Esophagus squamous epithelium (tissue), 5 donors: ENCODE data around the gene GATA6. TPM values are rescaled to one million over a fixed set of nuclear protein-coding genes. Genes with fewer than 3 reads are reported as not detected.

Experiments
- DNase-seq: peaks from one replicate; lab custom pipeline; 2025; lab: John Stamatoyannopoulos, UW
- H3K27ac ChIP-seq, 4 donors: fragments of 200-600 bp; sonication (generic); one replicate each; pipeline ENCODE4 v1.5.1; 2016 to 2019; ENCODE audit warnings: mild to moderate bottlenecking in 1 of 4
- H3K27me3 ChIP-seq, 4 donors: fragments of 200-600 bp; sonication (generic); 1 replicate in 3 of 4; 2 replicates in 1 of 4; pipeline versions ENCODE4 v1.5.1 to v1.6.0; 2017 to 2021; ENCODE audit warnings: antibody characterized with exemption in 1 of 4
- H3K36me3 ChIP-seq, 3 donors: fragments of 200-600 bp; sonication (generic); one replicate each; pipeline ENCODE4 v1.5.1; 2016 to 2019
- H3K4me1 ChIP-seq, 3 donors: fragments of 200-600 bp; sonication (generic); one replicate each; pipeline ENCODE4 v1.5.1; 2017 to 2019
- H3K4me3 ChIP-seq, 4 donors: fragments of 200-600 bp; sonication (generic); 1 replicate in 3 of 4; 2 replicates in 1 of 4; pipeline ENCODE4 v1.5.1; 2016 to 2019; ENCODE audit warnings: mild to moderate bottlenecking in 2 of 4, moderate library complexity in 1 of 4
- H3K9me3 ChIP-seq, 3 donors: fragments of 200-600 bp; sonication (generic); one replicate each; pipeline ENCODE4 v1.5.1; 2016 to 2019
- CTCF ChIP-seq, 6 experiments: fragments of 450-650 bp in 4 of 6; fragments of 200-600 bp in 2 of 6; sonication (generic) in 2 of 6; IDR thresholded peaks; one replicate each; pipeline ENCODE4 v1.5.1; 2016 to 2019; ENCODE audit warnings: antibody characterized with exemption in 6 of 6, mild to moderate bottlenecking in 4 of 6, moderate library complexity in 4 of 6
- POLR2A ChIP-seq, 4 donors: fragments of 450-650 bp; IDR thresholded peaks; one replicate each; pipeline ENCODE4 v1.6.1; 2017; ENCODE audit warnings: antibody characterized with exemption in 4 of 4, mild to moderate bottlenecking in 4 of 4, moderate library complexity in 3 of 4
- WGBS, 2 donors: methylation state at CpG; one replicate each; pipeline ENCODE4 v1.1.5; 2018; 5-methylcytosine and 5-hydroxymethylcytosine counted together
- intact Hi-C: fragments of 100-400 bp; cut with DNase I; formaldehyde crosslinking; loops from one replicate; pipeline ENCODE4 v1.15.0; 2022
- total RNA-seq, 4 donors: library from RNA; depleted of rRNA; stranded (reverse); fragments of >200 nt; gene quantifications; one replicate each; pipeline ENCODE4 v1.1.0, GENCODE V29; 2016
- donor health status: DM: yes; HTN: yes; CAD: no.

Gene GATA6
- total RNA-seq, 4 donors from 2014 or later, result 0.08 to 2.2 (median 1.2) TPM

DNA sequence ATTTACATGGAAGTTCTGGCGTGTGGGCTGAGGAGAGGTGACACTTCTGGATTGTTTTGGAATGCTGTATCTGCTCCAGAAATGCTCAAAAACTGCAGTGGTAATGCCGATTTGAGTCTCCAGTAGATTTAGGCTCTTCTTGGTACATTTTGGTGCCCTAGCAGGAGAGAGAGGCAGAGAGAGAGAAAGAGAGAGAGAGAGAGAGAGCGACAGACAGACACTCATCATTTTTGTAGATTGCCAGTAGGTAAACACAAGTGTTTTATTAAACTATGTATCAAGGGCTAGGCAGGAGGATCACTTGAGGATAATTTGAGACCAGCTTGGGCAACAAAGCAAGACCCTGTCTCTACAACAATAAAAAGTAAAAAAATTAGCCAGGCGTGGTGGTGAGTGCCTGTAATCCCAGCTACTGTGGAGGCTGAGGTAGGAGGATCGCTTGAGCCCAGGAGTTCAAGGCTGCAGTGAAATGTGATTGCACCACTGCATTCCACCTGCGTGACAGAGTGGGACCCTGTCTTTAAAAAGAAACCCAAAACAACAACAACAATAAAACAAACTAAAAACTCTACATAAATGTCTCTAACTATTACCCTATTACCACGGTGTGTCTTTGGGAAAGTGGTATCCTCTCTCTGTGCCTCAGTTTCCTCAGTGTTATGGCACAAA is 60.2 kb downstream of the GATA6 start:
- no peaks in the 10 kb centered on the region for H3K36me3 ChIP-seq
- no peak for TF ChIP-seq POLR2A (IDR thresholded peaks at IDR 0.05)
- no peak for TF ChIP-seq CTCF (IDR thresholded peaks at IDR 0.05)
- no peak overlapping the region for H3K27ac ChIP-seq
- WGBS, 2 donors, result 83 to 88% methylated on average over 7 of the region's 7 CpGs
- intact Hi-C loops, result no loop called here
- H3K9me3 ChIP-seq, result no peaks in the 10 kb centered on the region
- H3K27me3 ChIP-seq, result peaks cover 0 to 19% (median 0%) of the 10 kb centered on the region in 4 donors
- no peak for DNase-seq
- H3K4me3 ChIP-seq, result no peak overlapping the region
- H3K4me1 ChIP-seq, result no peaks in the 10 kb centered on the region

DNA sequence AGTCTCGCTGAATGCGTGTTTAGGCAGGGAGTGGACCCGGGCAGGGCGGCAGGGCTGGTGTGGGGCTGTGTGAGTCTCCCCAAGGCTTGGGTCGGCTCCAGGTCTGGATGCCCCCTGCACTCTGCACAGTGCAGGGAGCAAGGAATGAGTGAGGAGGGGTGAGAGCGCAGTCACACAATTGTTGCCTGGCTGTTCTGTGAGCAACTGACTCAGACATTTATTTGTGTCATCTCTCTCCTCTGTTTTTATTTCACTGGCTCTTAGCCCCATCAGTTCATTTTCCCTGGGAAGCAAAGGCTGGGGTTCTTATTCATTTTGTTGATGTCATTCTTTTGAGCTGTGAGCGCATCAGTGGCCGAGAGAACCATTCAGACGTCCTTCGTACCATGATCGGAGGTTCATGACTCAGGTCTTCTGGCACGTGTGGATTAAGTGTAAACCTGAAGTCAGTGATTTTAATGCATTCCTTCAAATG is 61.1 kb downstream of the GATA6 start:
- TF ChIP-seq POLR2A (IDR thresholded peaks at IDR 0.05), result no peak
- TF ChIP-seq CTCF (IDR thresholded peaks at IDR 0.05), result no peak
- no peak overlapping the region for H3K27ac ChIP-seq
- no peaks in the 10 kb centered on the region for H3K9me3 ChIP-seq
- intact Hi-C loops, result no loop called here
- no peak overlapping the region for H3K4me3 ChIP-seq
- no peaks in the 10 kb centered on the region for H3K36me3 ChIP-seq
- DNase-seq, result no peak
- H3K4me1 ChIP-seq, result no peaks in the 10 kb centered on the region
- WGBS, 2 donors, result 66 to 86% methylated on average over 12 of the region's 12 CpGs
- H3K27me3 ChIP-seq, result peaks cover 0 to 19% (median 0%) of the 10 kb centered on the region in 4 donors

DNA sequence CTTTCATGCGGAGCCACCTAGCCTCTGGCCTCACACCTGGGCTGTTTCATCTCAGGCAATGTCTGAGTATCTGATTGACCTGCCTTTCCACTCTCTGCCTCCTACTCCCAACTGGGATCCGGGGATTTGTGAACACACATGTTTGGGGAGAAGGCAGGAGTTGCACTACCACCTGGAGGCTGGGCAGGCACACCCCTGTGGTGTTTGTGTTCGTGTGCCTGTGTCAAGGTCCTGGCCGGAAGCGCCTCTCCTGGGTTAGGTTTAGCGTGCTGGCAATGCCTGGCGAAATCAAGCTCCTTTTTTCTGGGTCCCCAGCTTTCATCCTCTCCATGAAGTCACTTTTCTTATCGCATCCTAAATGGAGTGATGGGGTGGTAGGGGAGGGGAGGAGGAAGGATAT is 63.9 kb downstream of the GATA6 start:
- intact Hi-C loops, result no loop called here
- no peaks in the 10 kb centered on the region for H3K9me3 ChIP-seq
- TF ChIP-seq CTCF (IDR thresholded peaks at IDR 0.05) (no peak), POLR2A (IDR thresholded peaks at IDR 0.05) (no peak)
- 61 to 79% methylated on average over 3 to 5 of the region's 8 CpGs for WGBS, 2 donors
- no peak overlapping the region for H3K27ac ChIP-seq
- H3K27me3 ChIP-seq, result peaks cover 0 to 27% (median 0%) of the 10 kb centered on the region in 4 donors
- no peaks in the 10 kb centered on the region for H3K36me3 ChIP-seq
- no peaks in the 10 kb centered on the region for H3K4me1 ChIP-seq
- DNase-seq, result no peak
- H3K4me3 ChIP-seq, result no peak overlapping the region

DNA sequence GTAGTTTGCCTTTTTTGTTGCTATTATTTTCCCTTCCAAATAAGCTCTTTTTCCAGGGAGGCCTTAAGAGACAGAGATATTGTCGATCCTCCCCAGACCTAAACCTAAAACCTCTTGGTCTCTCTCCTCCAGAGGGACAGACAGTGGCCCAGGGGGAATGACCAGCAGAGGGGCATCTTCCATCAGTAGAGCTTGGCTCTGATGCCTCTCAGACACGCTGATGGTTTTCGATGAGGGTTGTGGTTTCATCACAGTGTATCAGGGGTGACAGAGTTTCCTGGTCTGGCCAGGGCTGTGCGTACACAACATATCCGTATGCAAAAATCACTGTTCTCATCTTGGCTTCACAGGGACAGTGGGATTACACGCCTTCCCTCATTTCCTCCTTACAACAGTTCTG is 68.6 kb downstream of the GATA6 start:
- peaks cover 0 to 8% (median 0%) of the 10 kb centered on the region in 4 donors for H3K27me3 ChIP-seq
- DNase-seq, result no peak
- intact Hi-C loops, result no loop called here
- H3K4me3 ChIP-seq, result no peak overlapping the region
- WGBS, 2 donors, result 72 to 88% methylated on average over 4 to 6 of the region's 6 CpGs
- no peak for TF ChIP-seq POLR2A (IDR thresholded peaks at IDR 0.05)
- no peak for TF ChIP-seq CTCF (IDR thresholded peaks at IDR 0.05)
- H3K27ac ChIP-seq, result no peak overlapping the region
- H3K36me3 ChIP-seq, result no peaks in the 10 kb centered on the region
- H3K4me1 ChIP-seq, result peaks cover 0 to 5% (median 0%) of the 10 kb centered on the region in 3 donors
- H3K9me3 ChIP-seq, result no peaks in the 10 kb centered on the region

DNA sequence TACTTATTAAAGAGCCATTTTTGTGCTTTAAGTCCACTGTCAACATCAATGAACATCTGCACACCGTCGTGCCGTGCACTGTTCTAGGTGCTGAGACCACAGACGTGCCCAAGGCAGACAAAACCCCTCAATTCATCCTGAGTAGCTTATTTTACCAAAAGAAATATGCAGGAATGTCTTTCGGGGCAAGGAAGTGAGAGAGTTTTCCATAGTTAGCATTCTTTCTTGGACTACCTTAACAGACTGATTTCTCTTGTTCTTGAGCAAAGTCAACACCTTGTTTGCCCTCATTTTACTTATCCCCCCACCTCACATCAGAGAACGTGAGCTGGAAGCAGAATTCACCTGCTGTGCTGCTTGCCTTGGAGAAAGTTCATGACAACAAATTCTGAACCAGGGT is 69.3 kb downstream of the GATA6 start:
- Histone ChIP-seq H3K4me3 (no peak overlapping the region), H3K27me3 (peaks cover 0 to 8% (median 0%) of the 10 kb centered on the region in 4 donors), H3K4me1 (peaks cover 0 to 5% (median 0%) of the 10 kb centered on the region in 3 donors), H3K36me3 (no peaks in the 10 kb centered on the region), H3K27ac (no peak overlapping the region), H3K9me3 (no peaks in the 10 kb centered on the region)
- intact Hi-C loops, result no loop called here
- WGBS, 2 donors, result 71 to 95% methylated on average over 6 of the region's 6 CpGs
- no peak for TF ChIP-seq POLR2A (IDR thresholded peaks at IDR 0.05)
- TF ChIP-seq CTCF (IDR thresholded peaks at IDR 0.05), result no peak
- no peak for DNase-seq
